ENCODE measurements around the gene NMNAT2. TPM values are rescaled to one million over a fixed set of nuclear protein-coding genes. Genes with fewer than 3 reads are reported as not detected.
A peak's percentile ranks its signal among the peaks of the same experiment; 100 is the strongest.

The NMNAT2 gene
- total and polyA plus RNA-seq, 2 donors from 2014 or later = 0.17 to 2.0 TPM

DNA sequence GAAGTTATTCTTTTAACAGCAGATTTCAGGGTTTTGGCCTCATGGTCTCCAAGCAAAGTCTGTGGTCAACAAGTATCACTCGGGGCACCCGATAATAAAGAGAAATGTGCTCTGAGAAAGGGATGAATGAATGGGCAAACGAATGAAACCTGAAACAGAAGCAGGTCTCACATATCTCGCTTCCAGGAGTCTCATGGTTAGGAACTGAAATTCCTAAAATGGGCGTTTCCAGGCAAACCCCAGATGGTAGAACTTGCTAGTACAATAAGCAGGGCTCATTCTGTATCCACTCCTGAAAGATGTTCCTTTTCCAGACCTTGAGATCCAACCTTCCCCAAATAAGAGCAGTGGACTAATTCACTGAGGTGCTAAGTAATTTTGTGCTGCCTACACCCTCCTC, 144.9 kb downstream of the NMNAT2 start:
- Histone ChIP-seq H3K9me3 (ENCODE audit: control insufficient read depth in 2 of 3, insufficient read depth in 1 of 3, low read length in 3 of 3) (no peaks in the 10 kb centered on the region), H3K36me3 (ENCODE audit: control insufficient read depth in 2 of 3, insufficient read depth in 3 of 3, low read length in 3 of 3) (no peaks in the 10 kb centered on the region), H3K9ac (ENCODE audit: low read length in 3 of 3) (no peak overlapping the region), H3K27ac (ENCODE audit: low read depth in 2 of 2, low read length in 2 of 2) (no peak overlapping the region), H3K4me1 (ENCODE audit: control insufficient read depth in 2 of 3, insufficient read depth in 2 of 3, low read depth in 1 of 3, low read length in 3 of 3) (peaks cover 0 to 7% (median 0%) of the 10 kb centered on the region in 3 donors), H3K27me3 (ENCODE audit: control insufficient read depth, insufficient read depth, low read length) (no peaks in the 10 kb centered on the region), H3K4me3 (ENCODE audit: low read length in 3 of 3) (no peak overlapping the region)
- no peak for FAIRE-seq
- TF ChIP-seq, protein P1, sequence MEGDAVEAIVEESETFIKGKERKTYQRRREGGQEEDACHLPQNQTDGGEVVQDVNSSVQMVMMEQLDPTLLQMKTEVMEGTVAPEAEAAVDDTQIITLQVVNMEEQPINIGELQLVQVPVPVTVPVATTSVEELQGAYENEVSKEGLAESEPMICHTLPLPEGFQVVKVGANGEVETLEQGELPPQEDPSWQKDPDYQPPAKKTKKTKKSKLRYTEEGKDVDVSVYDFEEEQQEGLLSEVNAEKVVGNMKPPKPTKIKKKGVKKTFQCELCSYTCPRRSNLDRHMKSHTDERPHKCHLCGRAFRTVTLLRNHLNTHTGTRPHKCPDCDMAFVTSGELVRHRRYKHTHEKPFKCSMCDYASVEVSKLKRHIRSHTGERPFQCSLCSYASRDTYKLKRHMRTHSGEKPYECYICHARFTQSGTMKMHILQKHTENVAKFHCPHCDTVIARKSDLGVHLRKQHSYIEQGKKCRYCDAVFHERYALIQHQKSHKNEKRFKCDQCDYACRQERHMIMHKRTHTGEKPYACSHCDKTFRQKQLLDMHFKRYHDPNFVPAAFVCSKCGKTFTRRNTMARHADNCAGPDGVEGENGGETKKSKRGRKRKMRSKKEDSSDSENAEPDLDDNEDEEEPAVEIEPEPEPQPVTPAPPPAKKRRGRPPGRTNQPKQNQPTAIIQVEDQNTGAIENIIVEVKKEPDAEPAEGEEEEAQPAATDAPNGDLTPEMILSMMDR (IDR thresholded peaks at IDR 0.05; ENCODE audit: borderline replicate concordance, extremely low read depth, insufficient read depth) = no peak
- intact Hi-C loops (cut with DNase I) = no loop called here
- DNase-seq = no peak

DNA sequence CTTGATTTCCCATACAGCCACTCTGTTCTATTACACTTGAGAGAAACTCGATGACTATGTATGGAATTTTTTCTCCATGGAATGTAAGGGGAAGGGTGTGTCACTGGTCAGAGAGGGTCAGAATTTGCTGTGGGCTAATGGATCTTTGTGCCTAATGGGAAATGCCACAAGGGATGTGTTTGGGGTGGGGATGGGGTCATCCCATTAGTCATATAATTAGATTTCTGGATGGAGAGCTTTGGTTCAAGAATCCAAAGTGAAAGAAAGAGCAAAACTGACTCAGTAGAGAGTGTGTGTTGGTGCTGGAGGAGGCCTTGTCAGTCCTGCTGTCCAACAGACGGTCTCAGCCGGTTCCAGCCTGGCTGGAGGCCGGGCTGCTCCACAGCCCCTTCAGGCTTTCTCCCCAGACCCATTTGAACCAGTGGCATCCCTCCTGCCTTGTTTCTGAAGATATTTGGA, 145.8 kb downstream of the NMNAT2 start:
- Histone ChIP-seq H3K9ac (ENCODE audit: low read length in 3 of 3) (no peak overlapping the region), H3K9me3 (ENCODE audit: control insufficient read depth in 2 of 3, insufficient read depth in 1 of 3, low read length in 3 of 3) (no peaks in the 10 kb centered on the region), H3K36me3 (ENCODE audit: control insufficient read depth in 2 of 3, insufficient read depth in 3 of 3, low read length in 3 of 3) (no peaks in the 10 kb centered on the region), H3K27me3 (ENCODE audit: control insufficient read depth, insufficient read depth, low read length) (no peaks in the 10 kb centered on the region), H3K4me3 (ENCODE audit: low read length in 3 of 3) (no peak overlapping the region), H3K4me1 (ENCODE audit: control insufficient read depth in 2 of 3, insufficient read depth in 2 of 3, low read depth in 1 of 3, low read length in 3 of 3) (peaks cover 0 to 7% (median 0%) of the 10 kb centered on the region in 3 donors), H3K27ac (ENCODE audit: low read depth in 2 of 2, low read length in 2 of 2) (no peak overlapping the region)
- intact Hi-C loops (cut with DNase I) = no loop called here
- DNase-seq = no peak
- TF ChIP-seq, protein P1 (IDR thresholded peaks at IDR 0.05; ENCODE audit: borderline replicate concordance, extremely low read depth, insufficient read depth) = no peak
- no peak for FAIRE-seq

DNA sequence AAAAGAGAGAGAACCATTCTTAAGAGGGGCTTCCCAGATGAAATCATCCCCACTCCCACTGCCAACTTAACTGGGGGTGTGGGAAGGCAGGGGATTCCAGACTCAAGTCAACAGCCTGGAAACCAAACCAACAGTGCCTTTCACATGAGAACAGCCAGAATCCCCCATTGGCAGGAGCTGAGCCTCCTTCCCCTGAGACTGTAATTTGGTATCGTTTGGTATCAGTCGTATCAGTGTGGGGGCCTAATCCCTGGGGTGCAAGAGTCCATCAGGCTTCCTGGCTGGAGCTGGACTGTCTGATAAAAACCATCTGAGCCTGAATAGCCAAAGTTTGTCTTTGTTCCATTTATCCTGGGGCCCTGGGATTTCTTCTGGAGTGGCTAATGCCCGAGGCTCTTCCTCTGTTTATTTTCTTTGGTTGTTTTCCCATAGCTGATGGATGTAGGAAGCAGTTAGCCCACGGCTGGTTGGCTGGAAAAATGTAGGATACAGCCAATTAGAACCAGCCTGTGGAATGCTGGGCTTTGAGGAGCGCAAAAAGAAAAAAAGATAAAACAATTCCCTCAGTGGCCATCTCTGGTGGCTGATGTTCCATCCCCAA, 147.5 kb downstream of the NMNAT2 start:
- Histone ChIP-seq H3K4me1 (ENCODE audit: control insufficient read depth in 2 of 3, insufficient read depth in 2 of 3, low read depth in 1 of 3, low read length in 3 of 3) (peaks cover 0 to 5% (median 0%) of the 10 kb centered on the region in 3 donors), H3K27me3 (ENCODE audit: control insufficient read depth, insufficient read depth, low read length) (no peaks in the 10 kb centered on the region), H3K9ac (ENCODE audit: low read length in 3 of 3) (no peak overlapping the region), H3K4me3 (ENCODE audit: low read length in 3 of 3) (no peak overlapping the region), H3K36me3 (ENCODE audit: control insufficient read depth in 2 of 3, insufficient read depth in 3 of 3, low read length in 3 of 3) (no peaks in the 10 kb centered on the region), H3K27ac (ENCODE audit: low read depth in 2 of 2, low read length in 2 of 2) (no peak overlapping the region), H3K9me3 (ENCODE audit: control insufficient read depth in 2 of 3, insufficient read depth in 1 of 3, low read length in 3 of 3) (no peaks in the 10 kb centered on the region)
- FAIRE-seq (no peak), DNase-seq (peak in 2 of 5 donors; percentile 47 to 57)
- TF ChIP-seq, protein P1 (IDR thresholded peaks at IDR 0.05; ENCODE audit: borderline replicate concordance, extremely low read depth, insufficient read depth) = no peak
- intact Hi-C loops (cut with DNase I) = no loop called here
